ENCODE measurements around the gene SDSL.

DNA sequence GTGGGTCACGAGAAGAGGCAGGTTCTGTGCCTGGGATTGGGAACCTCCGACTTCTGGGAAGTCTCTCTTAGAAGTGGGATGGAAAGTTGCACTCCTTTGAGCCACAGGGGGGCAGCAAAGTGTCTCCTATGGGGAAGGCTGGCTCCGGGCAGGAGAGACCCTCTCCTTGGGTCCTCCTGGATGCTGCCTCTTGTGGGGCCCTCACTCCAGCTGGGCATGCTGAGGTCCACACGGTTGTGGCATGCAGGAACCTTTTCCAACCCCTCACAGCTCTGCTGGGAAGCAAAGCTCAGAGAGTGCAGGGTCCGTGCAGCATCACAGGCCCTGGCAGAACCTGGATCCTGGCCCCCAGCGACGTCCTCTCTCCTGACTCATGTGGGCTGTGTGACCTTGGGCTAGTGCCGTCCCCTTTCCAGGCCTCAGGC is 17.4 kb downstream of the SDSL start:
- TF ChIP-seq CTCF (IDR thresholded peaks at IDR 0.05; ENCODE audit: insufficient read depth, low read length, poor library complexity, severe bottlenecking): peak; percentile 73
- TF ChIP-seq EZH2phosphoT487 (conservative IDR thresholded peaks at IDR 0.05; ENCODE audit: low read length): no peak

Data from SU-DHL-6 (cell line).